Thoracic aorta (tissue), 2 donors: Measurements from ENCODE around the gene SSBP3. TPM values are rescaled to one million over a fixed set of nuclear protein-coding genes. Genes with fewer than 3 reads are reported as not detected.

Experiments
- ATAC-seq: fragments of 150-250 bp; one replicate; pipeline ENCODE4 v1.8.0; 2017; ENCODE audit warnings: low read depth; ENCODE audit not compliant: insufficient number of reproducible peaks, low FRiP score
- DNase-seq: peaks from one replicate; pipeline ENCODE4 v3.0.0-alpha.2; 2020; ENCODE audit warnings: low spot score
- H3K27ac ChIP-seq, 2 donors: fragments of 200-600 bp; sonication (generic); 1 replicate in 1 of 2; 2 replicates in 1 of 2; pipeline ENCODE4 v1.5.1; 2016; ENCODE audit warnings: mild to moderate bottlenecking in 2 of 2, moderate library complexity in 2 of 2
- H3K27me3 ChIP-seq: fragments of 200-600 bp; sonication (generic); replicated peaks from 2 replicates; pipeline ENCODE4 v1.6.0; 2016; ENCODE audit warnings: mild to moderate bottlenecking; ENCODE audit not compliant: insufficient read depth
- H3K36me3 ChIP-seq: fragments of 200-600 bp; sonication (generic); one replicate; pipeline ENCODE4 v1.5.1; 2016
- H3K4me1 ChIP-seq, 2 donors: fragments of 200-600 bp; sonication (generic); 1 replicate in 1 of 2; 2 replicates in 1 of 2; pipeline versions ENCODE4 v1.5.1 to v1.6.0; 2016; ENCODE audit warnings: low read depth in 2 of 2, mild to moderate bottlenecking in 1 of 2; ENCODE audit not compliant: control insufficient read depth in 1 of 2
- H3K4me3 ChIP-seq: fragments of 200-600 bp; sonication (generic); 2 replicates; pipeline ENCODE4 v1.5.1; 2016; ENCODE audit warnings: mild to moderate bottlenecking
- H3K9me3 ChIP-seq: fragments of 200-600 bp; sonication (generic); 2 replicates; pipeline ENCODE4 v1.5.1; 2016
- total RNA-seq, 2 donors: library from RNA; depleted of rRNA; stranded (reverse); fragments of >200 nt; gene quantifications; one replicate each; pipeline versions ENCODE4 v1.1.0 to v1.2.3, GENCODE V29; 2016
- TF ChIP-seq, protein P1 (sequence below): fragments of 200-600 bp; sonication (generic); IDR thresholded peaks from one replicate; pipeline ENCODE4 v1.5.1; 2019; ENCODE audit warnings: antibody characterized with exemption

The SSBP3 gene
- total RNA-seq, 2 donors from 2014 or later: 33.4 to 87.1 TPM

DNA sequence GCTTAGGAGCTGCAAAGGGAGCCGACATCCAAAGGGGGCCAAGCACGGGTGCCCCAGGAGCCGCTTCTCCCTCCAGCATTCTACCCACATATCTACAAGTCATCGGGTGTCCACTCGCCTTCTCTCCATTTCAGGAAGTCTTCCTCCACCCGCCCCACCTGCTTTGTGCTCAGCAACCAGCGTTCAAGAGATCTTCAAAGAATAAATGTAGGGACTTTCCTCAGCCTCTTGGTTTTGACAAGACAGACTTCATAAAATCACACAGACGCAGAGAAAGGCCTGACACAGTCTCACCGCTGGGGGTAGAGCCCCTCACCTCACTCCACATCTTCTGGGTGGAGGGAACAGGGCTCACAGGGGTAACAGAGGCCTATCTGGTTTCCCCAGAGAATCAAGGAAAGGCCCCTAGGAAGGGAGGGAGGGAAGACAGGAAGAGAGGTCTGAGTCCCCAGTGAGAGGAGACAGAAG is 49.5 kb downstream of the SSBP3 start:
- TF ChIP-seq, protein P1, sequence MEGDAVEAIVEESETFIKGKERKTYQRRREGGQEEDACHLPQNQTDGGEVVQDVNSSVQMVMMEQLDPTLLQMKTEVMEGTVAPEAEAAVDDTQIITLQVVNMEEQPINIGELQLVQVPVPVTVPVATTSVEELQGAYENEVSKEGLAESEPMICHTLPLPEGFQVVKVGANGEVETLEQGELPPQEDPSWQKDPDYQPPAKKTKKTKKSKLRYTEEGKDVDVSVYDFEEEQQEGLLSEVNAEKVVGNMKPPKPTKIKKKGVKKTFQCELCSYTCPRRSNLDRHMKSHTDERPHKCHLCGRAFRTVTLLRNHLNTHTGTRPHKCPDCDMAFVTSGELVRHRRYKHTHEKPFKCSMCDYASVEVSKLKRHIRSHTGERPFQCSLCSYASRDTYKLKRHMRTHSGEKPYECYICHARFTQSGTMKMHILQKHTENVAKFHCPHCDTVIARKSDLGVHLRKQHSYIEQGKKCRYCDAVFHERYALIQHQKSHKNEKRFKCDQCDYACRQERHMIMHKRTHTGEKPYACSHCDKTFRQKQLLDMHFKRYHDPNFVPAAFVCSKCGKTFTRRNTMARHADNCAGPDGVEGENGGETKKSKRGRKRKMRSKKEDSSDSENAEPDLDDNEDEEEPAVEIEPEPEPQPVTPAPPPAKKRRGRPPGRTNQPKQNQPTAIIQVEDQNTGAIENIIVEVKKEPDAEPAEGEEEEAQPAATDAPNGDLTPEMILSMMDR: no peak
- H3K9me3 ChIP-seq: no peaks in the 10 kb centered on the region
- no peak overlapping the region for H3K4me3 ChIP-seq
- no peak overlapping the region for H3K27ac ChIP-seq
- H3K27me3 ChIP-seq: no peaks in the 10 kb centered on the region
- no peak for ATAC-seq
- no peak for DNase-seq
- no peaks in the 10 kb centered on the region for H3K36me3 ChIP-seq
- H3K4me1 ChIP-seq: peaks cover 0 to 55% of the 10 kb centered on the region in 2 donors

- Histone ChIP-seq H3K27me3 (no peaks in the 10 kb centered on the region), H3K36me3 (no peaks in the 10 kb centered on the region), H3K9me3 (no peaks in the 10 kb centered on the region), H3K4me1 (peaks cover 0 to 61% of the 10 kb centered on the region in 2 donors), H3K4me3 (peak overlapping the region; percentile 18), H3K27ac (no peak overlapping the region)
- ATAC-seq (no peak), DNase-seq (no peak)
- TF ChIP-seq, protein P1: no peak
These were observed 50.1 kb downstream of the SSBP3 start for GRCh38 chr1:54355931-54356679.

- TF ChIP-seq, protein P1: no peak
- ATAC-seq (no peak), DNase-seq (no peak)
- Histone ChIP-seq H3K27me3 (no peaks in the 10 kb centered on the region), H3K4me1 (peaks cover 0 to 65% of the 10 kb centered on the region in 2 donors), H3K4me3 (no peak overlapping the region), H3K9me3 (no peaks in the 10 kb centered on the region), H3K27ac (no peak overlapping the region), H3K36me3 (no peaks in the 10 kb centered on the region)
These were observed 51.3 kb downstream of the SSBP3 start for GRCh38 chr1:54354899-54355298.

DNA sequence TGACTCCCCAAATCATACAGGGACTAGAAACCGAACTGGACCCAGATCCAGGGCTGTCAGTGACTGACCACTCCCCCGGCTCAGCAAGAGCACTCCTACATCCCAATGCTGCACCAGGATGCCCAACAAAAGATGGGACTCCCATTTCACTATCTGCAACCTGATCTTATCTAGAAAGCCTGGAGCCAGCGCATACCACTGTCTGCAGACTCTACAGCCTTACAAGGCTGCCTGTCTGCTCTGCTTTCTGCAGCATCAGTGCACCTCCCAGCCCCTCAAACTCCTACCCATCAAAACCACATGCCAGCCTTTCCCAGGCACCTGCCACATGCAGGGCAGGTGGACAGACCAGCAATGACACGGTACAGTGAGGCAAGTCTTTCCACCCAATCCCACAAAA is 52.2 kb downstream of the SSBP3 start:
- Histone ChIP-seq H3K27me3 (no peaks in the 10 kb centered on the region), H3K36me3 (no peaks in the 10 kb centered on the region), H3K4me3 (no peak overlapping the region), H3K4me1 (peaks cover 0 to 58% of the 10 kb centered on the region in 2 donors), H3K27ac (no peak overlapping the region), H3K9me3 (no peaks in the 10 kb centered on the region)
- TF ChIP-seq, protein P1: no peak
- no peak for DNase-seq
- ATAC-seq: no peak

- TF ChIP-seq, protein P1: no peak
- Histone ChIP-seq H3K27ac (no peak overlapping the region), H3K4me1 (peaks cover 0 to 46% of the 10 kb centered on the region in 2 donors), H3K36me3 (no peaks in the 10 kb centered on the region), H3K4me3 (no peak overlapping the region), H3K27me3 (no peaks in the 10 kb centered on the region), H3K9me3 (no peaks in the 10 kb centered on the region)
- no peak for ATAC-seq
- DNase-seq: no peak
These were observed 53.4 kb downstream of the SSBP3 start for GRCh38 chr1:54352755-54353154.
